Measurements from ENCODE around the gene NDFIP2.

The NDFIP2 gene

DNA sequence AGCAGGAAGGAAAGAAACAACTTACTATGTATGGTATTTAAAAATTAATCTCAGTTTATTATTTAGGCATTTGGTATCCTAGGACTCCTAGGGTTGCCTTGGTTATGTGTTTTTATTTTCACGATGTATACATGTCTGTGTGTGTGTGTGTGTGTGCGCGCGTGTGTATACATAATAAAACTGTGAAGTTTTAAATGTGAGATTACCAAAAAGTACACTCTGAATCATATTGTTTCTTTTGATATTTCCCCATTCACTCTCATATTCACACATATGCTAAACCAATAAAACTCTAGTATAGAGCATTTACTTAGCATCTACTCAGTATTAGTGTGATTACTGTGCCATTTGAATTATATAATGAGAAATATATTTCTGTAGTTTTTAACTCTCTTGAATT is 30.8 kb upstream of the NDFIP2 start:
- DNase-seq (ENCODE audit: low read depth): no peak
- no peak overlapping the region for H3K4me3 ChIP-seq (ENCODE audit: low read length)
- TF ChIP-seq, protein P1, sequence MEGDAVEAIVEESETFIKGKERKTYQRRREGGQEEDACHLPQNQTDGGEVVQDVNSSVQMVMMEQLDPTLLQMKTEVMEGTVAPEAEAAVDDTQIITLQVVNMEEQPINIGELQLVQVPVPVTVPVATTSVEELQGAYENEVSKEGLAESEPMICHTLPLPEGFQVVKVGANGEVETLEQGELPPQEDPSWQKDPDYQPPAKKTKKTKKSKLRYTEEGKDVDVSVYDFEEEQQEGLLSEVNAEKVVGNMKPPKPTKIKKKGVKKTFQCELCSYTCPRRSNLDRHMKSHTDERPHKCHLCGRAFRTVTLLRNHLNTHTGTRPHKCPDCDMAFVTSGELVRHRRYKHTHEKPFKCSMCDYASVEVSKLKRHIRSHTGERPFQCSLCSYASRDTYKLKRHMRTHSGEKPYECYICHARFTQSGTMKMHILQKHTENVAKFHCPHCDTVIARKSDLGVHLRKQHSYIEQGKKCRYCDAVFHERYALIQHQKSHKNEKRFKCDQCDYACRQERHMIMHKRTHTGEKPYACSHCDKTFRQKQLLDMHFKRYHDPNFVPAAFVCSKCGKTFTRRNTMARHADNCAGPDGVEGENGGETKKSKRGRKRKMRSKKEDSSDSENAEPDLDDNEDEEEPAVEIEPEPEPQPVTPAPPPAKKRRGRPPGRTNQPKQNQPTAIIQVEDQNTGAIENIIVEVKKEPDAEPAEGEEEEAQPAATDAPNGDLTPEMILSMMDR (conservative IDR thresholded peaks at IDR 0.05; ENCODE audit: low read length): no peak

DNA sequence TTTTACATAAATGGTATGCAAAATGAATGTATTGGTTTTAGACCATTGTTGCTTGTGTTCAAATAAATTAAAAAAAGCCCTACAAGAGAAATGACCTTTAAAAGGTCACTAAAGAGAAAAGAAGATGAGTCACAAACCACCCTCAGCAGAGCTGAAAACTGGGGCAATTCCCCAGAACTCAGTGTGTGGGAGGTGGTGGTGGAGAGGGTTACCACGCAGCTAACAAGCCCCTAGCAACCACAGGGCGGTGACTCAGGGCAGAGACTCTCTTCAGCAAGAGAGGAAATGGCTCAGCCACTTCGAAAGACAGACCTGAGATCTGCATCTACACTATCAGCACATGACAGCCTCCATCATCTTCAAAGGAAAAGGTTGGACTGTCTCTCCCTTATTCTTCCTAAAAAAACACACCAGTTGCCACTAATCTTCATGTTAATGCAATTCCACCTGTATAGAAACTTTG is 29.4 kb upstream of the NDFIP2 start:
- H3K4me3 ChIP-seq (ENCODE audit: low read length): no peak overlapping the region
- TF ChIP-seq, protein P1 (conservative IDR thresholded peaks at IDR 0.05; ENCODE audit: low read length): no peak
- peak; percentile 84 for DNase-seq (ENCODE audit: low read depth)

DNA sequence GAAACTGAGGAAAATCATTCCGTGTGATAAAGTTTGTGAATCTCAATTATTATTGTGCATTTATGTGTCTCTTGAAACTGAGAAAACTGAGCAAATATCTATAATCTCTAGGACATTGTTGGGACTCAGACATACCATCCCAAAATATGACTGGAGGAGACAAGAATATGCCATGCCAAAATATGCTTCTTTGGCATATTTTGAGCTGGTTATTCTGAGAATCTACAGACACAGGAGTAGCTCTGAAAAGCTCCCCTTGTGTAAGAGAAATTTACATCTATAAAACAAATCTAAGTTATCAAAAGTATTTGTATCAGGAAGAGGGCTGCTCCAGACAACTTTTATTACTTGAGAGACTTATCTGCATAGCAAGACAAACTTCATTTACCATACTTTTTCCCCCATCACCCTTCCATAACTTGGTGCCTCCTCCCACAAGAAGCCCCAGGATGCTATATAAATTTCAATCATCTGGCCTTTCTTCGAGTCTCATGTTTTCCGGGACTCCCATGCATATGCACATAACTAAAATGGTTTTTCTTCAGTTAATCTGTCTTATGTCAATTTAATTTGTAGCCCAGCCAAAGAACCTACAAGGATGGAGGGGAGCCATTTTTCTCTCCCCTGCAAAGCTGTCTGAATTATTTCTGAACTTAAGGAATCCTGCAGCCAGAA is 28.6 kb upstream of the NDFIP2 start:
- DNase-seq (ENCODE audit: low read depth): no peak
- H3K4me3 ChIP-seq (ENCODE audit: low read length): no peak overlapping the region
- TF ChIP-seq, protein P1 (conservative IDR thresholded peaks at IDR 0.05; ENCODE audit: low read length): no peak

DNA sequence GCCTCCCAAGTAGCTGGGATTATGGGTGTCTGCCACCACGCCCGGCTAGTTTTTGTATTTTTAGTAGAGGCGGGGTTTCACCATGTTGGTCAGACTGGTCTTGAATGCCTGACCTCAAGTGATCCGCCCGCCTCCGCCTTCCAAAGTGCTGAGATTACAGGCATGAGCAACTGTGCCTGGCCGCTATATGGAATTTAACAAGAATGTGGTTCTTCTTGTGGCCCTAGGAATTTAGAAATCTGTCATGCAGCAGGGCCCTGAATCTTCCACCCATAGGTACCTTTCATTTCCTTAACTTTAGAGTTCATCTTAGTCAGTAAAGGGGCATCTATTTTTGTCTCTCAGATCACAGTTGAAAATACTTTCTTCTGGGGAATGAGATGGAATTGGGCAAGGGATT is 25.6 kb upstream of the NDFIP2 start:
- peak; percentile 22 for DNase-seq (ENCODE audit: low read depth)

DNA sequence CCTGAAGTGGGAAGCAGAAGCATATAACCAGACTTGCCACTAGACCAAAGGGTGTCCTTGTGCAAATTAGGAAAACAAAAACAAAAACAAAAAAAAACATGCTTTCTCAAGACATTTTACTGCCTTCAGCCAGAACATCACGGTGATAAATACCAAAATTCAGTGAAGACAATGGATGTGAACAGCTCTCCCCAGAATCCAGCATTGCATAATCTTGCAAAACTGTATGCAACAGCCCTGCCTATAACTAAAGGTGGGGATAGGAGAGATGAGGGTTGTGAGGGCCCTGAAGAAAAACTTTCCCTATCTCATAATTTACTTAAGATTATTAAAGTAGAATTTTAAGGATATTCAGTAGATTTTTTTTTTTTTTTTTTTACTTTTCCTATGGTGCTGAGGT is 24.9 kb upstream of the NDFIP2 start:
- TF ChIP-seq, protein P1 (conservative IDR thresholded peaks at IDR 0.05; ENCODE audit: low read length): no peak
- H3K4me3 ChIP-seq (ENCODE audit: low read length): no peak overlapping the region
- no peak for DNase-seq (ENCODE audit: low read depth)

More for the DNA sequence above, 25.6 kb upstream of the NDFIP2 start:
- TF ChIP-seq, protein P1 (conservative IDR thresholded peaks at IDR 0.05; ENCODE audit: low read length): no peak
- H3K4me3 ChIP-seq (ENCODE audit: low read length): no peak overlapping the region

DNA sequence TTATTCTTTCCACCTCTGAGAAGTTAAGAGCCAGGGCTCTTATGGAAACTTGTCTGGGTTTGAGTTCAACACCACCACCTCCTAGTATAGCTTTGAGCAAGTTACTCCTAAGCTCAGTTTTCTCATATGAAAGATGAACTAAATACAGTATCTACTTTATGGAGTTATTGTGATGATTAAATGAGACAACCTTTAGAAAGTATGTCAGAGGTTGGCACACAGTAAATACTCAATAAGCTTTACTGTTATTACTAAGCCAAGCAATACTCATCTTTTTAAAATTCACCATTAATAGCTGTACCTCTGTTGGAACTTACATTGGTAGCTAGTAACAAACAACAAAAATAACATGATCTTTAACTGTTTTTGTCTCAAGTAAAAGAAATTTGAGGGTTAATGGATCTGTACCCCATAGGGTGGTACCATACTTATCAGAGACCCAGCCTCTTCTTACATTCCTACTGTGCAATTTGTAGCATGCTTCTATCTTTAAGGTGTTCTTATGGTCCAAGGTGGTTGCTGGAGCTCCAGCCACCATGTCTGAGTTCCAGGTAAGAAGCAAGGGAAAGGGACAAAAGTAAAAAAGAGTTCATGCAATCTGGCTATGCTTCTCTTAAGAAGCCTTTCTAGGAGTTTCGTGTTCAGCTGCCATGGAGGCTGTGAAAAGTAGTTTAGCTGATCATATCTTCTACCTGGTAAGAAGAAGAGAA is 24.1 kb upstream of the NDFIP2 start:
- H3K4me3 ChIP-seq (ENCODE audit: low read length): no peak overlapping the region
- TF ChIP-seq, protein P1 (conservative IDR thresholded peaks at IDR 0.05; ENCODE audit: low read length): no peak
- no peak for DNase-seq (ENCODE audit: low read depth)

DNA sequence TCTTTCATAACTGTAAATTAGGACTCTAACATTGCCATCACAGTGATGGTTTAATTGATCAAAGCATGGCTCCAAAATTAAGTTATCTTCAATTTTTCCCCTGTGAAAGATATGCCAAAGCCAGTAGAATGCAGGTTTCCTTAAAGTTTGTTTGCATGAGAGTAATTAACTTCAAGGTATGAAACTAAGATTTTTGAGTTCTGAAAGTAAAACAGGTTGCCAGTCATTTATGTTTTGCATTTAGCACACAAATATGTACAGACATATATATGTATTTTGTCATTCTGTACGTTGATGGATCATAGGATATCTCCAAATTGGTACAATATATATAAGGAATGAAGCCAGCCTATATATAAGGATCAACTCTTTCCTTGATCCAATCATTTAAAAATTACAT is 23.6 kb upstream of the NDFIP2 start:
- no peak overlapping the region for H3K4me3 ChIP-seq (ENCODE audit: low read length)
- TF ChIP-seq, protein P1 (conservative IDR thresholded peaks at IDR 0.05; ENCODE audit: low read length): no peak
- DNase-seq (ENCODE audit: low read depth): no peak

Data from AG10803 (cell line).